IMR-90 (cell line): Measurements from ENCODE around the gene PRSS8. TPM values are rescaled to one million over a fixed set of nuclear protein-coding genes. Genes with fewer than 3 reads are reported as not detected.

ENCODE experiments used
- ATAC-seq: fragments of 200-7000 bp; cut with Tn5 transposase; 2 replicates; pipeline ENCODE4 v1.9.1; 2020; ENCODE audit warnings: low read depth, mild to moderate bottlenecking, moderate library complexity
- BruUV-seq: library from RNA; stranded (reverse); fragments of 400-500 nt; replicated peaks from 2 replicates; lab custom pipeline; 2021; lab: Mats Ljungman, UMichigan
- CTCF ChIA-PET: fragments of 300-600 bp; formaldehyde crosslinking; extraction: SDS; loops from one replicate; lab custom pipeline; 2021; ENCODE audit warnings: antibody characterized with exemption; lab: Yijun Ruan, JAX
- POLR2A ChIA-PET: fragments of 300-600 bp; sonication (Branson Sonifier 250); formaldehyde crosslinking; loops from one replicate; lab custom pipeline; 2022; ENCODE audit warnings: antibody characterized with exemption; ENCODE audit not compliant: unreplicated experiment; lab: Charles Lee
- DNase-seq: peaks from one replicate; pipeline ENCODE4 v3.0.0; 2013
- H2AFZ ChIP-seq: replicated peaks from 2 replicates; pipeline ENCODE3; 2013; ENCODE audit warnings: low read length, mild to moderate bottlenecking; ENCODE audit not compliant: poor library complexity
- H2AK5ac ChIP-seq: 2 replicates; pipeline ENCODE4 v1.6.1; 2013; ENCODE audit warnings: low read depth, low read length, inconsistent platforms
- H2AK9ac ChIP-seq: replicated peaks from 2 replicates; pipeline ENCODE3; 2013; ENCODE audit warnings: mild to moderate bottlenecking, low read depth, low read length, moderate library complexity; ENCODE audit not compliant: poor library complexity
- H2BK120ac ChIP-seq: 2 replicates; pipeline ENCODE4 v1.6.1; 2013; ENCODE audit warnings: low read depth, low read length, inconsistent platforms
- H2BK15ac ChIP-seq: 3 replicates; pipeline ENCODE4 v1.6.1; 2013; ENCODE audit warnings: low read depth, low read length, inconsistent platforms
- H2BK20ac ChIP-seq: 2 replicates; pipeline ENCODE4 v1.6.1; 2013; ENCODE audit warnings: low read depth, mild to moderate bottlenecking, inconsistent platforms, low read length, moderate library complexity
- H2BK5ac ChIP-seq: 2 replicates; pipeline ENCODE4 v1.6.1; 2013; ENCODE audit warnings: mild to moderate bottlenecking, low read depth, low read length, inconsistent platforms; ENCODE audit not compliant: poor library complexity, severe bottlenecking
- H3K14ac ChIP-seq: replicated peaks from 2 replicates; pipeline ENCODE4 v1.6.1; 2013; ENCODE audit warnings: low read depth, low read length, inconsistent platforms
- H3K18ac ChIP-seq: 2 replicates; pipeline ENCODE4 v1.6.1; 2013; ENCODE audit warnings: low read depth, low read length, control low read depth
- H3K23ac ChIP-seq: 2 replicates; pipeline ENCODE4 v1.6.1; 2013; ENCODE audit warnings: low read depth, low read length, inconsistent platforms
- H3K27ac ChIP-seq: 2 replicates; pipeline ENCODE4 v1.5.1; 2013; ENCODE audit warnings: mild to moderate bottlenecking, control low read depth, low read length; ENCODE audit not compliant: insufficient read depth
- H3K27me3 ChIP-seq: 2 replicates; pipeline ENCODE4 v1.6.1; 2013; ENCODE audit warnings: low read length; ENCODE audit not compliant: control insufficient read depth, insufficient read depth
- H3K36me3 ChIP-seq: 2 replicates; pipeline ENCODE4 v1.6.1; 2013; ENCODE audit warnings: low read length, mixed read lengths; ENCODE audit not compliant: control insufficient read depth, insufficient read depth
- H3K4ac ChIP-seq: 2 replicates; pipeline ENCODE4 v1.6.1; 2013; ENCODE audit warnings: low read depth, low read length, inconsistent platforms
- H3K4me1 ChIP-seq: 2 replicates; pipeline ENCODE4 v1.6.1; 2013; ENCODE audit warnings: low read length, mixed read lengths; ENCODE audit not compliant: control insufficient read depth, insufficient read depth
- H3K4me2 ChIP-seq: 2 replicates; pipeline ENCODE4 v1.6.1; 2013; ENCODE audit warnings: low read depth, mild to moderate bottlenecking, control low read depth, low read length, moderate library complexity
- H3K4me3 ChIP-seq: 2 replicates; pipeline ENCODE4 v1.5.1; 2013; ENCODE audit warnings: low read depth, mild to moderate bottlenecking, control low read depth, low read length, moderate library complexity; ENCODE audit not compliant: insufficient read depth
- H3K56ac ChIP-seq: 2 replicates; pipeline ENCODE4 v1.6.1; 2013; ENCODE audit warnings: low read length, inconsistent platforms; ENCODE audit not compliant: insufficient read depth; ENCODE audit errors: extremely low read depth
- H3K79me1 ChIP-seq, 2 experiments: 2 replicates each; pipeline ENCODE4 v1.6.1; 2013; ENCODE audit warnings: low read length in 2 of 2, inconsistent platforms in 1 of 2, low read depth in 1 of 2
- H3K9ac ChIP-seq: 2 replicates; pipeline ENCODE4 v1.6.1; 2013; ENCODE audit warnings: low read depth, low read length, control low read depth
- H3K9me1 ChIP-seq: 2 replicates; pipeline ENCODE4 v1.6.1; 2013; ENCODE audit warnings: low read length, inconsistent platforms; ENCODE audit not compliant: insufficient read depth
- H3K9me3 ChIP-seq: 2 replicates; pipeline ENCODE4 v1.6.1; 2013; ENCODE audit warnings: low read length; ENCODE audit not compliant: control insufficient read depth, insufficient read depth
- H4K20me1 ChIP-seq: 2 replicates; pipeline ENCODE4 v1.6.1; 2013; ENCODE audit warnings: low read length, inconsistent platforms; ENCODE audit not compliant: insufficient read depth
- H4K5ac ChIP-seq: 2 replicates; pipeline ENCODE4 v1.6.1; 2013; ENCODE audit warnings: mild to moderate bottlenecking, low read depth, low read length, control low read depth
- H4K8ac ChIP-seq, 2 experiments: 2 replicates each; pipeline ENCODE4 v1.6.1; 2013; ENCODE audit warnings: low read depth in 2 of 2, low read length in 2 of 2, control low read depth in 1 of 2, inconsistent platforms in 1 of 2
- H4K91ac ChIP-seq: 2 replicates; pipeline ENCODE4 v1.6.1; 2013; ENCODE audit warnings: low read depth, low read length, inconsistent platforms; ENCODE audit not compliant: insufficient read depth
- BHLHE40 ChIP-seq: fragments of 150-350 bp; IDR thresholded peaks from 2 replicates; pipeline ENCODE4 v1.6.1; 2016; ENCODE audit warnings: mild to moderate bottlenecking, low read depth, low read length
- CEBPB ChIP-seq: IDR thresholded peaks from 2 replicates; pipeline ENCODE4 v1.6.1; 2012; ENCODE audit warnings: low read depth, low read length, improper control_type of control experiment
- CHD1 ChIP-seq: IDR thresholded peaks from 2 replicates; pipeline ENCODE4 v1.6.1; 2012; ENCODE audit warnings: low read depth, low read length, improper control_type of control experiment
- FOS ChIP-seq: fragments of 150-350 bp; IDR thresholded peaks from 2 replicates; pipeline ENCODE4 v1.6.1; 2016; ENCODE audit warnings: low read depth, low read length
- MAFK ChIP-seq: IDR thresholded peaks from 2 replicates; pipeline ENCODE4 v1.6.1; 2012; ENCODE audit warnings: low read depth, low read length, improper control_type of control experiment
- MAZ ChIP-seq: IDR thresholded peaks from 2 replicates; pipeline ENCODE4 v1.6.1; 2012; ENCODE audit warnings: low read depth, mild to moderate bottlenecking, low read length, improper control_type of control experiment, moderate library complexity, borderline replicate concordance
- MXI1 ChIP-seq: IDR thresholded peaks from 2 replicates; pipeline ENCODE4 v1.6.1; 2012; ENCODE audit warnings: low read depth, mild to moderate bottlenecking, low read length, moderate library complexity, borderline replicate concordance
- NFE2L2 ChIP-seq: fragments of 150-350 bp; IDR thresholded peaks from 2 replicates; pipeline ENCODE4 v1.6.1; 2016; ENCODE audit warnings: low read depth, mild to moderate bottlenecking, low read length
- POLR2A ChIP-seq: IDR thresholded peaks from 2 replicates; pipeline ENCODE4 v1.6.1; 2012; ENCODE audit warnings: mild to moderate bottlenecking, low read depth, low read length
- RAD21 ChIP-seq: IDR thresholded peaks from 2 replicates; pipeline ENCODE4 v1.6.1; 2012; ENCODE audit warnings: low read length, improper control_type of control experiment
- RCOR1 ChIP-seq: IDR thresholded peaks from 2 replicates; pipeline ENCODE4 v1.6.1; 2012; ENCODE audit warnings: mild to moderate bottlenecking, low read length, improper control_type of control experiment; ENCODE audit not compliant: insufficient replicate concordance
- RFX5 ChIP-seq: IDR thresholded peaks from 2 replicates; pipeline ENCODE4 v1.8.0; 2012; ENCODE audit warnings: low read depth, mild to moderate bottlenecking, low read length, moderate library complexity
- SMC3 ChIP-seq: fragments of 150-350 bp; IDR thresholded peaks from 2 replicates; pipeline ENCODE4 v1.6.1; 2016; ENCODE audit warnings: low read depth, mild to moderate bottlenecking, antibody characterized with exemption, low read length, moderate library complexity
- WGBS, 2 experiments: methylation state at CpG; one replicate each; pipeline versions ENCODE4 v1.1.5 to v1.1.7; 2013; ENCODE audit warnings: missing lambda C conversion rate in 2 of 2; ENCODE audit not compliant: insufficient read length in 1 of 2; ENCODE audit errors: extremely low coverage in 2 of 2; 5-methylcytosine and 5-hydroxymethylcytosine counted together
- dilution Hi-C: fragments of 300-500 bp; cut with HindIII; formaldehyde crosslinking; loops from one replicate; pipeline ENCODE4 v1.14.3; 2018; ENCODE audit warnings: low sequenced_read_pairs; ENCODE audit not compliant: unreplicated experiment
- in situ Hi-C: fragments of 300-500 bp; cut with MboI; formaldehyde crosslinking; loops from 3 replicates; pipeline ENCODE4 v1.14.3; 2019; ENCODE audit warnings: low sequenced_read_pairs, inconsistent platforms, mixed read lengths
- intact Hi-C: fragments of 100-400 bp; cut with micrococcal nuclease; formaldehyde crosslinking; loops from 2 replicates; pipeline ENCODE4 v1.10.0; 2022
- polyA plus RNA-seq, 3 experiments: library from polyadenylated mRNA; depleted of rRNA; stranded (reverse); fragments of >200 nt; gene quantifications; 2 replicates each; pipeline ENCODE4 v1.2.3, GENCODE V29; 2012; ENCODE audit warnings: low replicate concordance in 1 of 3
- total RNA-seq: library from RNA; depleted of rRNA; stranded (reverse); fragments of >200 nt; gene quantifications from 2 replicates; pipeline ENCODE4 v1.2.3, GENCODE V29; 2012
- TF ChIP-seq, protein P1 (sequence below): fragments of 150-350 bp; IDR thresholded peaks from 2 replicates; pipeline ENCODE4 v1.6.1; 2017; ENCODE audit warnings: mild to moderate bottlenecking, antibody characterized with exemption, low read length, low read depth
- TF ChIP-seq, protein P2 (sequence below): conservative IDR thresholded peaks from 2 replicates; pipeline ENCODE4 v1.5.1; 2012; ENCODE audit warnings: mild to moderate bottlenecking, low read depth, low read length, improper control_type of control experiment
- TF ChIP-seq, protein P3 (sequence below): fragments of 150-350 bp; IDR thresholded peaks from 2 replicates; pipeline ENCODE4 v1.6.1; 2016; ENCODE audit warnings: low read depth, mild to moderate bottlenecking, low read length, moderate library complexity, borderline replicate concordance

The PRSS8 gene
- total and polyA plus RNA-seq, 2 of the 4 experiments (the other 2 are of a cell fraction) = not detected

DNA sequence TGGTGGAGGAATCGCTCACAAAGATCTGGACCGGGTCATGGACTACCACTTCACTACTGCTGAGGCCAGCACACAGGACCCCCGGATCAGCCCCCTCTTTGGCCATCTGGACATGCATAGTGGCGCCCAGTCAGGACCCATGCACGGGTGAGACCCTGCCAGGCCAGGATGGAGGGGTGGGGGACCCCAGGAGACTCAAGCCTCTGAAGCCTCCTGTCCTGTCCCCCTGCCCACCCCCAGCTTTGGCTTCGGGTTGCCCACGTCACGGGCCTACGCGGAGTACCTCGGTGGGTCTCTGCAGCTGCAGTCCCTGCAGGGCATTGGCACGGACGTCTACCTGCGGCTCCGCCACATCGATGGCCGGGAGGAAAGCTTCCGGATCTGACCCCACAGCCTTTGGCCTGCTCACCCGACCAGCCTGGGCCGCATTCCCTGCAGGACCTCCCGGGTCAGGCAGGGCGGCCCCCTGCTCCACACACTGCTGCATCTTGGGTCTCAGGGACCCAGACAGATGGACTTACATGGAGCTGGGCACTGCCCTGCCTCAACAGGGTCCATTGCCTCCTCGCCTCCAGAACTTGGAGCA is 23.6 kb downstream of the PRSS8 start:
- Histone ChIP-seq H3K27ac (no peak overlapping the region), H2BK20ac (no peak overlapping the region), H3K27me3 (no peaks in the 10 kb centered on the region), H4K5ac (no peak overlapping the region), H2AFZ (no peak overlapping the region), H2BK5ac (no peak overlapping the region), H3K36me3 (peaks cover 40% of the 10 kb centered on the region), H3K18ac (no peak overlapping the region), H3K9me1 (peaks cover 11% of the 10 kb centered on the region; the same call in 1 of the 2 replicates), H3K23ac (no peak overlapping the region), H4K20me1 (no peaks in the 10 kb centered on the region; the same call in 1 of the 2 replicates), H3K9me3 (no peaks in the 10 kb centered on the region), H3K4ac (no peak overlapping the region), H3K56ac (no peak overlapping the region), H2BK15ac (no peak overlapping the region), H3K79me1 (peaks cover 22 to 50% of the 10 kb centered on the region in 2 experiments), H2AK9ac (no peak overlapping the region), H3K4me3 (no peak overlapping the region), H4K8ac (no peak overlapping the region), H4K91ac (no peak overlapping the region), H2BK120ac (no peak overlapping the region), H3K14ac (no peak overlapping the region), H2AK5ac (no peak overlapping the region), H3K4me1 (peaks cover 2% of the 10 kb centered on the region; the same call in 1 of the 2 replicates), H3K4me2 (no peak overlapping the region), H3K9ac (no peak overlapping the region)
- ChIA-PET CTCF (no interaction called here), POLR2A (no interaction called here)
- WGBS, 2 experiments = 98% methylated on average over 10 of the region's 23 CpGs; no CpG with 5 or more reads in 1 of the 2 experiments
- BruUV-seq = TSS peak; percentile 43
- dilution Hi-C loops (no loop called here), in situ Hi-C loops (no loop called here), intact Hi-C loops (no loop called here)
- DNase-seq (no peak), ATAC-seq (no peak)
- TF ChIP-seq RAD21 = no peak
- TF ChIP-seq CEBPB = no peak
- no peak for TF ChIP-seq POLR2A
- TF ChIP-seq, protein P1, sequence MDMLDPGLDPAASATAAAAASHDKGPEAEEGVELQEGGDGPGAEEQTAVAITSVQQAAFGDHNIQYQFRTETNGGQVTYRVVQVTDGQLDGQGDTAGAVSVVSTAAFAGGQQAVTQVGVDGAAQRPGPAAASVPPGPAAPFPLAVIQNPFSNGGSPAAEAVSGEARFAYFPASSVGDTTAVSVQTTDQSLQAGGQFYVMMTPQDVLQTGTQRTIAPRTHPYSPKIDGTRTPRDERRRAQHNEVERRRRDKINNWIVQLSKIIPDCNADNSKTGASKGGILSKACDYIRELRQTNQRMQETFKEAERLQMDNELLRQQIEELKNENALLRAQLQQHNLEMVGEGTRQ = no peak
- TF ChIP-seq, protein P2, sequence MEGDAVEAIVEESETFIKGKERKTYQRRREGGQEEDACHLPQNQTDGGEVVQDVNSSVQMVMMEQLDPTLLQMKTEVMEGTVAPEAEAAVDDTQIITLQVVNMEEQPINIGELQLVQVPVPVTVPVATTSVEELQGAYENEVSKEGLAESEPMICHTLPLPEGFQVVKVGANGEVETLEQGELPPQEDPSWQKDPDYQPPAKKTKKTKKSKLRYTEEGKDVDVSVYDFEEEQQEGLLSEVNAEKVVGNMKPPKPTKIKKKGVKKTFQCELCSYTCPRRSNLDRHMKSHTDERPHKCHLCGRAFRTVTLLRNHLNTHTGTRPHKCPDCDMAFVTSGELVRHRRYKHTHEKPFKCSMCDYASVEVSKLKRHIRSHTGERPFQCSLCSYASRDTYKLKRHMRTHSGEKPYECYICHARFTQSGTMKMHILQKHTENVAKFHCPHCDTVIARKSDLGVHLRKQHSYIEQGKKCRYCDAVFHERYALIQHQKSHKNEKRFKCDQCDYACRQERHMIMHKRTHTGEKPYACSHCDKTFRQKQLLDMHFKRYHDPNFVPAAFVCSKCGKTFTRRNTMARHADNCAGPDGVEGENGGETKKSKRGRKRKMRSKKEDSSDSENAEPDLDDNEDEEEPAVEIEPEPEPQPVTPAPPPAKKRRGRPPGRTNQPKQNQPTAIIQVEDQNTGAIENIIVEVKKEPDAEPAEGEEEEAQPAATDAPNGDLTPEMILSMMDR = no peak
- TF ChIP-seq MAZ = no peak
- TF ChIP-seq BHLHE40 = no peak
- TF ChIP-seq RFX5 = no peak
- no peak for TF ChIP-seq MXI1
- TF ChIP-seq CHD1 = no peak
- no peak for TF ChIP-seq FOS
- TF ChIP-seq, protein P3, sequence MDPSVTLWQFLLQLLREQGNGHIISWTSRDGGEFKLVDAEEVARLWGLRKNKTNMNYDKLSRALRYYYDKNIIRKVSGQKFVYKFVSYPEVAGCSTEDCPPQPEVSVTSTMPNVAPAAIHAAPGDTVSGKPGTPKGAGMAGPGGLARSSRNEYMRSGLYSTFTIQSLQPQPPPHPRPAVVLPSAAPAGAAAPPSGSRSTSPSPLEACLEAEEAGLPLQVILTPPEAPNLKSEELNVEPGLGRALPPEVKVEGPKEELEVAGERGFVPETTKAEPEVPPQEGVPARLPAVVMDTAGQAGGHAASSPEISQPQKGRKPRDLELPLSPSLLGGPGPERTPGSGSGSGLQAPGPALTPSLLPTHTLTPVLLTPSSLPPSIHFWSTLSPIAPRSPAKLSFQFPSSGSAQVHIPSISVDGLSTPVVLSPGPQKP = no peak
- no peak for TF ChIP-seq MAFK
- no peak for TF ChIP-seq RCOR1
- no peak for TF ChIP-seq SMC3
- no peak for TF ChIP-seq NFE2L2
